ENCODE measurements around the gene CCDC150.
"Not testable (repeated sequence)": the region's sequence is repeated elsewhere in the genome, so short reads cannot be mapped to it uniquely, and the experiment has no call there.

CCDC150 gene

DNA sequence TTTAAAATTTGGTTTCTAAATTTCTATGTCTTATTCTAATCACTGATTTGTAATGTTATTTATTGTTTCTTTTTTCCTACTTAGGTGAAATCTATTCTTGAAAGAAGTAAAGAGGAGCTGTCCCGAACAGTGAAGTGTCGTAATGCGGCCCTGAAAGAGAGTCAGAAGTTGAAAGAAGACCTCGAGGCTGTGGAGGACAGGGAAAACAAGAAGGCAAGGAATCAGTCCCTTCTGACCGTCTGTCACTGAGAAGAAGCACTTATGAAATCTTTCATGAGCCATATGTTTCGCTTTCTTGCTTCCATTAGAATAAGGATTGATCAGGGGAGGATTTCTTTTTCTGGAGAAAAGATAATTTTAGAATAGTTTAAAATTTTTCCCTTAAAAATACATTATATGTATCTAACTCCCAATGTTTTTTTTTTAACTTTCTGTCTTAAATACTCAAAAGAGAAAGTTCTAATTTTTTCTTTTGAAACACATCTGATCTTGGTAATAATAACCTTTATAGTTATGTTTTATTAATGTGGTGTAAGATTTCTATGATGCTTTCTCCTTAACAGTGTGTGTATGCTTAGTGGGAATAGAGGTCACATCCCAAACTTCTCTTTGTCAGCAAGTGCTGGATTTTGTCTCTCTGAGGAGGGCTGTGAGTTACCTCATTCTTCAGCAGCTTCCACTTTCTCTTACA is 79.0 kb downstream of the CCDC150 start:
- no peak for DNase-seq

DNA sequence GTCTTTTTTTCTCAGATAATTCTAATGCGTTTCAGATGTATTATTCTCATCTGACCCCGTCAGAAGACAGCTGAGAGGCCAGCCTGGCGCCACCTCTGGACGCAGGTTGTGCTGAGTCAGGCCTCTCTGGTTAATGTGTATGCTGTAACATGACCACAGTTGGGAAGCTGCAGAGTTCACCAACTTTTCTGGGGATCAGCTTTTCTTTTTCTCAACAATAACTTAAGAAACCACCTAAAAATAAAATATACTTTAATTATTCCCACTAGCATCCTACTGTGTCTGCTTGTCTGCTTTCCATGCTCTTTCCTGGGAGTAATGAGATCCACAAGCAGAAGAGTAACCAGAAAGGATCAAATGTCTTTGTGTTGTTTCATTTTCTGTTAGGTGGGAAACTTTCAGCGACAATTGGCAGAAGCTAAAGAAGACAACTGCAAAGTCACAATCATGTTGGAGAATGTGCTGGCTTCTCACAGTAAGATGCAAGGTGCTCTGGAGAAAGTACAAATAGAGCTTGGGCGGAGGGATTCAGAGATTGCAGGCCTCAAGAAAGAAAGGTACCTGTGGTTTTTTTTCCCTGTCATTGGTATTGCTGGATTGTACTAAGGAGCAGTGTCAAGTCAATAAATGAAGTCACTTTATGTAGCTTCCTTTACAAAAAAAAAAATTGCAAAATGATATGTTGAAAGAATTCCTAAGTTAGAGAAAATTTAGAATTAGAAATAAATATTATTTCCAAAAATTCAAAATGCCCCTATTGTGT is 79.8 kb downstream of the CCDC150 start:
- DNase-seq = no peak

DNA sequence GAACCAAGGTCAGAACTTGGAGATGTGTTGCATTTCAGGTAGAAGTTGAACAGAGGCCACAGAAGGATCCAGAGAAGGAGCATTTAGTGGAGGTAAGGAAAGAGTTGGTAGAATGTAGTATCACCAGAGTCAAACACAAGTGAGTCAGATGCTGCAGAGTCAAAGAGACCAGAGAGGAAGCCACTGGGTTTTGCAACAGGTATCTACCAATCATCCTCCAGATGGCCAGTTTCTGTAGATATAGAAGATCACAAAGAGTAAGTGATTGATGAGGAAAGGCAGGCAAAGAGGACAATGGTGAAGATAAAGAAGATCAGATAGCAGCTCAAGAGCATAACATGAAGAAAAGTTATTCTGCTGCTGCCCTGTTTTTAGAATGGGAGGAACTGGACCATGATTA is 84.1 kb downstream of the CCDC150 start:
- DNase-seq = no peak

DNA sequence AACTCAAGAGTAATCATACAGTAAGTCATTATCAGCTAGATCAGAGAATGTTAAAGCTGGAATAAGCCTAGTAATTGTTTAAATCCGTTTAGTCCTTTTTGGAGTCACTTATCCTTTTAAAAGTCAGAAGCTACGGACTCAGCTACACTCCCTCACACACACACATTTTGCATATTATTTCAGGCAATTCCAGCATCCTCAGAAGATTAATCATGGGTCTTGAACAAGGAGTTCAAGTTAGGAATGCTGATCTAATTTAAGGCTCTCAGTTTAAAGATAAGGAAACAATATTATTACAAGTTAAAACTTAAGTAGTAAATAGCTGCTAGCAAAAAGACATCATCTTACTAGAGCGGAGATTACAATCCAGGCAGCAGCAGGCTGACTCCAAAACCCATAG is 85.7 kb downstream of the CCDC150 start:
- DNase-seq = no peak

- DNase-seq = no peak
Measured at GRCh38 chr2:196725882-196726281, 86.4 kb downstream of the CCDC150 start.

- DNase-seq = no peak
Measured at GRCh38 chr2:196729418-196729817, 89.9 kb downstream of the CCDC150 start.

DNA sequence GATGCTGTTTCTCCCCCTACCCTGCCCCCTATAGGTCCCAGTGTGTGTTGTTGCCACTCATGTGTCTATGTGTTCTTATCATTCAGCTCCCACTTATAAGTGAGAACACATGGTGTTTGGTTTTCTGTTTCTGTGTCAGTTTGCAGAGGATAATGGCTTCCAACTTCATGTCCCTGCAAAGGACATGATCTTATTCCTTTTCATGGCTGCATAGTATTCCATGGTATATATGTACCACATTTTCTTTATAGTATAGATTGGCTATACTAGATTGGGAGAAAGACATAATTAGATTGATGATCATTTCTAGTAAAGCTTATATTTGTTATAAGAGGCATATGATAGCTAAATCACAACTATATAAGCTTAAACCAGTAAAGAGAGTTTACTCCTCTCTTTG is 97.1 kb downstream of the CCDC150 start:
- not testable (repeated sequence) for DNase-seq

DNA sequence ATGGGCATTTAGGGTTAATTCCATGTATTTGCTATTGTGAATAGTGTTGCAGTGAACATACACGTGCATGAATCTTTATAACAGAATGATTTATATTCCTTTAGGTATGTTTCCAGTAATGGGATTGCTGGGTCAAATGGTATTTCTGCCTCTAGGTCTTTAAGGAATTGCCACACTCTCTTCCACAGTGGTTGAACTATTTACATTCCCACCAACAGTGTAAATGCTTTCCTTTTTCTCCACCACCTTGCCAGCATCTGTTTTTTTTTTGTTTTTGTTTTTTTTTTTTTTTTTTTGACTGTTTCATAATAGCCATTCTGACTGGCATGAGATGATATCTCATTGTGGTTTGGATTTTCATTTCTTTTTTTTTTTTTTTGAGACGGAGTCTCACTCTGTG is 97.5 kb downstream of the CCDC150 start:
- DNase-seq = no peak

DNA sequence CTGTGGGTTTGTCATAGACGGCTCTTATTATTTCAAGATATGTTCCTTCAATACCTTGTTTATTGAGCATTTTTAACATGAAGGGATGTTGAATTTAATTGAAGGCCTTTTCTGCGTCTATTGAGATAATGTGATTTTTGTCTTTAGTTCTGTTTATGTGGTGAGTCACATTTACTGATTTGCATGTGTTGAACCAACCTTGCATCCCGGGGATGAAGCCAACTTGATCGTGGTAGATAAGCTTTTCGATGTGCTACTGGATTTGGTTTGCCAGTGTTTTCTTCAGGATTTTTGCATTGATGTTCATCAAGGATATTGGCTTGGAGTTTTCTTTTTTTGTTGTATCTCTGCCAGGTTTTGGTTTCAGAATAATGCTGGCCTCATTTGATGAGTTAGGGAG is 99.5 kb downstream of the CCDC150 start:
- DNase-seq = no peak

DNA sequence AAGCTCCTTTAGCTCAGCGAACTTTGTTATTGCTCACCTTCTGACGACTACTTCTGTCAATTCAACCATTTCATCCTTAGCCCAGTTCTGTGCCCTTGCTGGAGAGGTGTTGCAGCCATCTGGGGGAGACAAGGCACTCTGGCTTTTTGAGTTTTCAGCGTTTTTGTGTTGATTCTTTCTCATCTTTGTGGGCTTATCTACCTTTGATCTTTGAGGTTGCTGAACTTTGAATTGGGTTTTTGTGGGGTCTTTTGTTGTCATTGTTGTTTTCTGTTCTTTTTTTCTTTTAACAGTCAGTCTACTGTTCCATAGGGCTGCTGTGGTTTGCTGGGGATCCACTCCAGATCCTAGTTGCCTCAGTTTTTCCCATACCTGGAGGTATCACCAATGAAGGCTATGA is 102.7 kb downstream of the CCDC150 start:
- DNase-seq = no peak

DNA sequence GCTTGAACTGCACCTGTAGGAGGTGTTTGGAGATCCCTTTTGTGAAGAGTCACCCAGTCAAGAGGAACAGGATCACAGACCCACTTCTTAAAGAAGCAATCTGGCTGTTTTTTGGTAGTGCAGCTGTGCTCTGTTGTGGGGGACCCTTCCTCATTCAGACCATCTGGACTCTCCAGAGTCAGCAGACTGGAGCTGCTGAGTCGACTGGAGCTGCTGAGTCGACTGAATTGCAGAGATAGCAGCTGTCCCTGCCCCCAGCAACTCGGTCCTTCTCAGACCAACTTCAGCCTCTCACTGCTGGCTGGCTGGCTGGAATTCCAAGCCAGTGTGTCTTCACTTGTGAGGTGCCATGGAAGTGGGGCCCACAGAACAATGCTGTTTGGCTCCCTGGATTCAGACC is 103.2 kb downstream of the CCDC150 start:
- DNase-seq = no peak

DNA sequence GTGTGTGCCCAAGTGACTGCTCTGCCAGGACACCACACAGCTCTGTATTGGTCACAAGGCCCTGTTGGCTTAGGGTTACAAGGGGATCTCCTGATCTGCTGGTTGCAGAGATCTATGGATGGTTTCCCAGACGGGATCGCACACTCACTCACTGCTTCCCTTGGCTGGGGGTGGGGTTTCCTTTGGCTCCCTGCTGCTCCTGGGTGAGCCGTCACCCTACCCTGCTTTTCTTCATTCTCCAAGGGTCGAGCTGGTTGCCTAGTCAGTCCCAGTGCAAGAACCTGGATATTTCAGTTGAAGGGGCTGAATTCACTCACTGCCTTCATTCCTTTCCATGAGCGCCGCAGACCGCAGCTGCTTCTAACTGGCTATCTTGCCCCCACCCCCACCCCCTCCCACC is 103.7 kb downstream of the CCDC150 start:
- no peak for DNase-seq

DNA sequence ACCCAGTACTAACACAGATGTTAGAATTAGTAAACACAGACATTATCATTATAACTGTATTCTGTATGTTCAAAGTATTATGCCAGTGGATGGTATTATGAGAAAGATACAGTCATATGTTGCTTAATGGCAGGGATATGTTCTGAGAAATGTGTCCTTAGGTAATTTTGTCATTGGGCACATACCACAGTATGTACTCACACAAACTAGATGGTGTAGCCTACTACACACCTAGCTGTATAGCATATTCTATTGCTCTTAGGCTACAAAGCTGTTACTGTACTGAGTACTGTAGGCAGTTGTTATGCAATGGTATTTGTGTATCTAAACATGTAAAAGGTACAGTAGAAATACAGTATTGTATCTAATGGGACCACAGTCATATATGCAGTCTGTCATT is 106.2 kb downstream of the CCDC150 start:
- DNase-seq = no peak

- DNase-seq = no peak
Measured at GRCh38 chr2:196747400-196747799, 107.9 kb downstream of the CCDC150 start.

DNA sequence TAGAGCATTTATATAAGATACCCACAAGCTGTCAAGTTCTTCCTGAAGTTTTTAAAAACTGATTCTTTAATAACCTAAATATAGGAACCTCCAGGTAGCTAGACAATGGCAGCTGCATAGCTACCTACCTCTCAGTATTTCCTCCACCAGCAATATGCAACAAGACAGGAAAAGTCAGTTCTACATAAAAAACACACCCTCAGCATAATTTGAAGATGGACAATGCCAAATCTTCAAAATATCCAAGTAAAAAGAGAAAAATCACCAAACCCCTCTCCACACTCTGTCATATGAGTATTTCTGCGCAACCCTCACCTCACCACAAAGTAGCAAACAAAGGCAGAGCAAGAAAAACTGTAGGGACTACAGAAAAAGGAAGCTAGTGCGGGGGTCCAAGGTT is 108.6 kb downstream of the CCDC150 start:
- DNase-seq = no peak

DNA sequence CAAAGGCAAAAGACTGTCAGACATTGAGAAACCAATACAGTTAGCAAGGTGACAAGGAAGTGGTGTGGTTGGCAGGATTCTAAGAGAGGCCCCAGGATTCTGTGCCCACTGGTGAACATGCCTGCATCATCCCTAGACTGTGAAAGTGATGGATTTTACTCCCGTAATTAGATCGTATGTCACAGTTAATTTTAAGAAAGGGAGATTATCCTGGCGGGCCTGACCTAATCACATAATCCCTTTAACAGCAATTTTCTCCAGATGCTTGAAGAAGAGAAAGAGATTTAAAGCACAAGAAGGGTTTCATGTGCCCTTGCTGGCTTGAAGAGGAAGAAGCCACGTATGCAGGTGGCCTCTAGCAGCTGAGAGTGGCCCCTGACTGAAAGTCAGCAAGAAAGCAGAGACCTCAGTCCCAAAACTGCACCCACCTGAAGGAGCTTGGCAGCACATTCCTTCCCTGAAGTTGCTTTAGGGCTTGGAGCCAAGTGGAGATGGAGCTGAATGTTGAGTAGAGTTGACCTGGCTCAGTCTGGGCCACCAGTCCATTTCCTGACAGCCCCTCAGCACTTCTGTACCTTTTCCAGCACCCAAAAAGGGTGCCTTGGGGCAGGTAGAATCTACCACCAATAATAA is 110.9 kb downstream of the CCDC150 start:
- no peak for DNase-seq

DNA sequence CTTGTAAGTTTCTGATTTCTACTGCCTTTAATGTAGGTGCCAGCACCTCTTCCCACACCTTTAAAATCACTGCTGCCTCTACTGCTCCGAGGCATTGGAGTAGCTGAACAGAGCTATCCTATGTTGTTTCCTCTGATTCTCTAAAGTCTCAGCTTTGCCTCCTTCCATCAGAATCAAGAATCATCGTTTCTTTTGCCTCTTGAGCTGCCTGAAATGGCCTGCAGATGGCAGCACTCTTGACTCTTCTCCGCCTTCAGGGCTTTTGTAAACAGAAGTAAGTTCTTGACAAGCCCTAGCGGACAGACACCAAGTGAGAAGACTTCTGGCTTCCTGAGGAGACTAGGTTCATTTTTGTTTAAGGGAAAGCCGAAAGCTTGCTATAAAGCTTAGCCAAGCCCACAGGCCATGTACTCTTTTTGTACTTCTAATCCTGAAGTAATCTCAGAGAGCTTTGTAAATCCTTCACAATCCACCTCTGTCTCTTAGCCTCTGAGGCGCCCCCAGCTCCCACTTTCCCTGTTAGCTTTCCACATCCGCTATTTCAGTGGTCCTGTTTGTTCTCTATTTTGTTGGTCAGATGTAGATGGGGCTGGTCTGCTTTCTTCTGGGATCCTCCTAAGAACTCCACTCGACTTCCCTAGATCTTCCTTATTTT is 111.6 kb downstream of the CCDC150 start:
- peak; percentile 14 to 42 for DNase-seq

GRCh38 chr2:196758474-196759377 is 119.2 kb downstream of the CCDC150 start:
- peak in 1 of 2 donors; percentile 59 for DNase-seq

DNA sequence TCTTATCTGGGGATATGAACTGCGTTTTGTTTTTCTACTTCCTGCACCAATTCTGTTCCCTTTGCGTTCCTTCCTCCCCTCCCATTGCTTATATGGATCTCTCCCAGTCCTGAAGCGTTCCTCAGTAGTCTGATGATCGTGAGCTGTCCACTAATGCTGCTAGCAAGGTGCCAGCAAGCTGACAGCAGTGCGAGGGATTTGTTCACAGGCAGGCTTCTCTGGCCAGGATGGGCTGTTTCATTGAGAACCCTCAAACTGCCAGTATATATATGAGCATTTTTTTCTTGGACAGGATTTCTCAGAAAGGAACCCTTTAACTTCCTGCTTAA is 119.8 kb downstream of the CCDC150 start:
- no peak for DNase-seq

GRCh38 chr2:196767101-196767500 is 127.6 kb downstream of the CCDC150 start:
- DNase-seq = no peak
